Adrenal gland (tissue), 12 donors: ENCODE measurements around the gene PKD2L1. TPM values are rescaled to one million over a fixed set of nuclear protein-coding genes. Genes with fewer than 3 reads are reported as not detected.
A peak's percentile ranks its signal among the peaks of the same experiment; 100 is the strongest.

Experiments
- DNase-seq, 7 donors: peaks; one replicate each; pipeline ENCODE4 v3.0.0-alpha.2; 2019 to 2020
- H3K27ac ChIP-seq, 5 donors: fragments of 200-600 bp; sonication (generic) in 4 of 5; 1 replicate in 3 of 5; 2 replicates in 2 of 5; pipeline versions ENCODE4 v1.5.1 to v1.8.0; 2016 to 2020; ENCODE audit warnings: mild to moderate bottlenecking in 1 of 5
- H3K27me3 ChIP-seq: fragments of 200-600 bp; 2 replicates; pipeline ENCODE4 v1.8.0; 2021
- H3K36me3 ChIP-seq, 2 donors: fragments of 200-600 bp; replicated peaks in 1 of 2; 1 replicate in 1 of 2; 2 replicates in 1 of 2; pipeline versions ENCODE4 v1.5.1 to v1.8.0; 2018 to 2022
- H3K4me1 ChIP-seq, 2 donors: fragments of 200-600 bp; replicated peaks in 1 of 2; 1 replicate in 1 of 2; 2 replicates in 1 of 2; pipeline versions ENCODE4 v1.5.1 to v1.8.0; 2018 to 2021
- H3K4me3 ChIP-seq, 4 donors: fragments of 200-600 bp; sonication (generic) in 3 of 4; one replicate each; pipeline ENCODE4 v1.5.1; 2016 to 2018
- H3K9me3 ChIP-seq, 3 donors: fragments of 200-600 bp; sonication (generic) in 1 of 3; replicated peaks in 1 of 3; 1 replicate in 2 of 3; 2 replicates in 1 of 3; pipeline versions ENCODE4 v1.5.1 to v1.8.0; 2016 to 2021
- POLR2A ChIP-seq, 2 donors: fragments of 450-650 bp; IDR thresholded peaks; one replicate each; pipeline ENCODE4 v1.6.1; 2017; ENCODE audit warnings: antibody characterized with exemption in 2 of 2, mild to moderate bottlenecking in 2 of 2, moderate library complexity in 1 of 2
- WGBS, 4 donors: extraction: QIAGEN DNeasy Blood & Tissue Kit in 2 of 4; methylation state at CpG; one replicate each; pipeline versions ENCODE4 v1.1.5 to v1.1.7; 2013 to 2017; 5-methylcytosine and 5-hydroxymethylcytosine counted together
- intact Hi-C, 2 donors: fragments of 100-400 bp; cut with DNase I; formaldehyde crosslinking; loops; one replicate each; pipeline versions ENCODE4 v1.14.1 to v1.15.0; 2022 to 2023
- polyA plus RNA-seq, 3 donors: library from polyadenylated mRNA; stranded (reverse); fragments of 200-250 nt in 2 of 3; fragments of 350-450 nt in 1 of 3; fragmentation: Illumina TruSeq in 1 of 3; extraction: RNeasy Lipid Tissue Mini Kit (QIAGEN cat#74804) in 1 of 3; gene quantifications; one replicate each; pipeline ENCODE4 v1.2.3, GENCODE V29; 2013 to 2014
- total RNA-seq, 9 donors: library from RNA; depleted of rRNA in 4 of 9; stranded (reverse); fragments of >200 nt in 4 of 9; fragments of 120-200 nt in 1 of 9; fragmentation: NEBNext Ultra II Directional in 1 of 9; extraction: Animal tissue kit (Norgen Biotek cat#: 25700) in 1 of 9; gene quantifications; one replicate each; pipeline versions ENCODE4 v1.1.0 to v1.2.4, GENCODE V29; 2013 to 2023
- TF ChIP-seq, protein P1 (sequence below), 6 experiments: fragments of 450-650 bp in 4 of 6; fragments of 200-600 bp in 2 of 6; sonication (generic) in 1 of 6; IDR thresholded peaks; 1 replicate in 5 of 6; 2 replicates in 1 of 6; pipeline versions ENCODE4 v1.5.1 to v1.8.0; 2016 to 2021; ENCODE audit warnings: antibody characterized with exemption in 6 of 6, mild to moderate bottlenecking in 2 of 6, moderate library complexity in 1 of 6
- donor health status: healthy with polysubstance abuse.
- donor health status: Bipolar disorder and iron deficiency.
- donor health status: DM: yes; HTN: yes; CAD: no.
- donor health status: DM: no; HTN: no; CAD: no.
- donor health status: DM: no; HTN: no; CAD: no.
- donor health status: DM: yes; HTN: yes; CAD: no.

PKD2L1 gene
- total and polyA plus RNA-seq, 12 donors: 0.50 to 0.72 TPM; not detected in 10

DNA sequence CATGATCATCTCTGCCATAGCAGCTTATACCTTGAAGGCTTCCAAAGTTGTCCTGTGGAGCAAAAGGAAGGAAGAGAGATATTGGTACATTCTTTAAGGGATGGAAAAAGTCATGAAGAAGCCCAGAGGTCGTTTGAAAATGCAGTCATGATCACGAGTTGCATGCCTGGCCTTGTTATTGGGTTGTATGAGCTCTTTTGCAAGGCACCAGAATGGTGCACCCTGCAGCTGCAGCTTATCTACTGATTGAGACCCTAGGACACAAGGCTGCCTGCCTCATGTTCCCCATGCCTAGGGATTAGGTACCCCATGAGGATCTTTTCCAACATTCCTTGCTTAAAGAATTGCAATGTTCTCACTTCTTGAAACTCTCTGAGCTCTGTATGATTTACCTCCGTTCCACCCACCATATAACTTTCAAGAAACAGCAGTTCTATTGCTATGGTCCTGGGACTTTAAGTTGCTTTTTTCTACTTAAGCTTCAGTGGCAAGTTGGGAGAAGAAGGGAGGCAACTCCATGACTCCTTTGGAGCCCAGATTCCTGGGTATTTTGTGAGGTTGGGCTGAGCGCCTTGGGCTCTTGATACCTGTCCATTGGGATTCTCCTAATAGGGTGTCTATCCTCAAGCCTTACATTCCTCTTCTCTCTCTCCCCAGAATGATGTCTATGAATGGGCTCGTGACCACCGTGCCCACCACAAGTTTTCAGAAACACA lies 23.9 kb upstream of the PKD2L1 start:
- H3K36me3 ChIP-seq: peaks cover 0 to 62% of the 10 kb centered on the region in 2 donors
- intact Hi-C loops: no loop called here
- no peak overlapping the region for H3K4me3 ChIP-seq
- no peak overlapping the region for H3K27ac ChIP-seq
- TF ChIP-seq, protein P1, sequence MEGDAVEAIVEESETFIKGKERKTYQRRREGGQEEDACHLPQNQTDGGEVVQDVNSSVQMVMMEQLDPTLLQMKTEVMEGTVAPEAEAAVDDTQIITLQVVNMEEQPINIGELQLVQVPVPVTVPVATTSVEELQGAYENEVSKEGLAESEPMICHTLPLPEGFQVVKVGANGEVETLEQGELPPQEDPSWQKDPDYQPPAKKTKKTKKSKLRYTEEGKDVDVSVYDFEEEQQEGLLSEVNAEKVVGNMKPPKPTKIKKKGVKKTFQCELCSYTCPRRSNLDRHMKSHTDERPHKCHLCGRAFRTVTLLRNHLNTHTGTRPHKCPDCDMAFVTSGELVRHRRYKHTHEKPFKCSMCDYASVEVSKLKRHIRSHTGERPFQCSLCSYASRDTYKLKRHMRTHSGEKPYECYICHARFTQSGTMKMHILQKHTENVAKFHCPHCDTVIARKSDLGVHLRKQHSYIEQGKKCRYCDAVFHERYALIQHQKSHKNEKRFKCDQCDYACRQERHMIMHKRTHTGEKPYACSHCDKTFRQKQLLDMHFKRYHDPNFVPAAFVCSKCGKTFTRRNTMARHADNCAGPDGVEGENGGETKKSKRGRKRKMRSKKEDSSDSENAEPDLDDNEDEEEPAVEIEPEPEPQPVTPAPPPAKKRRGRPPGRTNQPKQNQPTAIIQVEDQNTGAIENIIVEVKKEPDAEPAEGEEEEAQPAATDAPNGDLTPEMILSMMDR (IDR thresholded peaks at IDR 0.05): no peak
- TF ChIP-seq POLR2A (IDR thresholded peaks at IDR 0.05): no peak
- WGBS, 4 donors: 85 to 89% (median 88%) methylated on average over 6 of the region's 6 CpGs
- no peaks in the 10 kb centered on the region for H3K27me3 ChIP-seq
- peaks cover 32 to 33% of the 10 kb centered on the region in 2 donors for H3K4me1 ChIP-seq
- no peaks in the 10 kb centered on the region for H3K9me3 ChIP-seq
- DNase-seq: peak in 1 of 7 donors; percentile 27

DNA sequence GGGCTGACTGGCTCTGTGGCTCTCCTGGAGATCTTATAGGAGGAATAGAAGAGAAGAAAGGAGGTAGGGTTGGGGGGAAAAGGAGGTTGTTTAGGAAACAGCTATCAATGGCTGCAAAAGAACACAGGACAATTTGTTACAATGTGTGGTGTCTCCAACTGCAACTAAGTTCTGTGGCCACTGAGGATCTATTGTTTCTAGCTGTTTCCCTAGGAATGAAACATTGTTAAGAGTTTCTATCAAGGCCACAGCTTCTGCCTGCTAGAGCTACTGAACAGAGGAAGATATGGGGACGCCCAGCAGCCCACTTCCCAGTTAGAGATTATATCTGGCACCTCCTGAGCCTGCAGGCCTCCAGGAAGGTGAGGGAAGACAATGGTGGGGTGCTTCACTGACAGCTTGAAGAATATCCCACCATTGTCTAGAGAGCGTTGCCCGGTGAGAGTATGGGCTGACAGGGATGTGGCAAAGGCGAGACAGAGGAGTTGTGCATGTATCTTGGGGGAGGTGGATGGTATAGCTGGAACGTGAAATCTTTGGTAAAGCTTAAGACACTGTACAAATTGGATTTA lies 21.0 kb upstream of the PKD2L1 start:
- H3K27ac ChIP-seq: peak overlapping the region in 1 of 5 donors; percentile 6
- H3K36me3 ChIP-seq: peaks cover 0 to 44% of the 10 kb centered on the region in 2 donors
- H3K27me3 ChIP-seq: no peaks in the 10 kb centered on the region
- H3K9me3 ChIP-seq: no peaks in the 10 kb centered on the region
- TF ChIP-seq, protein P1 (IDR thresholded peaks at IDR 0.05): no peak
- TF ChIP-seq POLR2A (IDR thresholded peaks at IDR 0.05): peak in 1 of 2 donors; percentile 14
- intact Hi-C loops: no loop called here
- no peak overlapping the region for H3K4me3 ChIP-seq
- WGBS, 4 donors: 79 to 94% (median 87%) methylated on average over 5 of the region's 5 CpGs
- H3K4me1 ChIP-seq: peaks cover 40 to 42% of the 10 kb centered on the region in 2 donors
- DNase-seq: no peak

DNA sequence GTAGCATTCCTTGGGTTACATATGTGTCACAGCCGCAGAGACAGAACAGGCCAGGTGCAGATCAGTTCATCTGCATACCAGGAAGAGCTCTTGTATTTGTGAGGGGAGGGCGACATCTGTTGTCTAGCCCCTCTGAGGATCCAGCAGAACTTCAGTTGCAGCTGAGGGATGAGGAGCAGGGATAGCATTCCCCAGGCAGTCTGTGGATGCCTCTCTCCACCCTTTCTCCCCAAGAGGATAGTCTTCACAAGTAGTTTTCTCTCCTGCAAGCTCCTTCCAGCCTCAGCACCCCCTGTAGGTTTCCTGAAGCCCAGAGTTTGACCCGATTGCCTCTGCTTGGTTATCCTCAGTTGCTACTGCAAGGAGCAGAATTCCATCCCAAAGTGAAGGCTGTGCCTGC lies 19.6 kb upstream of the PKD2L1 start:
- DNase-seq: no peak
- TF ChIP-seq, protein P1 (IDR thresholded peaks at IDR 0.05): no peak
- TF ChIP-seq POLR2A (IDR thresholded peaks at IDR 0.05): no peak
- H3K36me3 ChIP-seq: peaks cover 0 to 31% of the 10 kb centered on the region in 2 donors
- H3K4me3 ChIP-seq: peak overlapping the region in 1 of 4 donors; percentile 65
- intact Hi-C loops: no loop called here
- no peaks in the 10 kb centered on the region for H3K9me3 ChIP-seq
- WGBS, 4 donors: 82 to 97% (median 88%) methylated on average over 3 of the region's 3 CpGs
- H3K27ac ChIP-seq: no peak overlapping the region
- H3K4me1 ChIP-seq: peaks cover 45% of the 10 kb centered on the region in 2 donors
- no peaks in the 10 kb centered on the region for H3K27me3 ChIP-seq

DNA sequence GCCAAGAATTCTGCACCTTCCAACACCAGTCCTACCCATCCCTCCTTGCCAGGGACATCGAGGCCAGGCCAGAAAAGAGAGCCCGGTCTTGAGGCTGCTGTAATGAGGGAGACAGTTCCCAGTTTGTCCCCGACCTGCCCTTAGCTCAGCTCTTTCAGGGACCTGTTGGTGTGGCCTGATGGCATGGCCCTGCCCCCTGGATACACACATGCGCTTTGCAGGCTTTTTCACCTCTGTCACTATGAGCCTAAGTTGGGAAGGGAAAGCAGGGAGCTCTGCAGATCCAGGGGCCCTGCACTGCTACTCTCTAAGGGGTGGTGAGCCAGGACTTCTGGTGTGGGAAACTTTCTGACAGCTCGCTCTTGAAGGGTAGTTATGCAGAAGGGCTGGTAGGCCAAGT lies 19.1 kb upstream of the PKD2L1 start:
- DNase-seq: no peak
- intact Hi-C loops: no loop called here
- no peak overlapping the region for H3K27ac ChIP-seq
- 74 to 85% (median 80%) methylated on average over 4 to 5 of the region's 5 CpGs for WGBS, 4 donors
- no peak for TF ChIP-seq POLR2A (IDR thresholded peaks at IDR 0.05)
- TF ChIP-seq, protein P1 (IDR thresholded peaks at IDR 0.05): no peak
- H3K9me3 ChIP-seq: no peaks in the 10 kb centered on the region
- H3K36me3 ChIP-seq: peaks cover 0 to 25% of the 10 kb centered on the region in 2 donors
- H3K27me3 ChIP-seq: no peaks in the 10 kb centered on the region
- H3K4me1 ChIP-seq: peaks cover 45% of the 10 kb centered on the region in 2 donors
- H3K4me3 ChIP-seq: peak overlapping the region in 1 of 4 donors; percentile 65
